ENCODE data around the gene SRGAP1.

GRCh38 chr12:64016521-64016920, 172.0 kb downstream of the SRGAP1 start:
- no peak for TF ChIP-seq CTCF (IDR thresholded peaks at IDR 0.05; ENCODE audit: poor library complexity)
- TF ChIP-seq EZH2 (IDR thresholded peaks at IDR 0.05; ENCODE audit: borderline replicate concordance): no peak
